SK-N-SH treated with all-trans-retinoic acid at 6 μM for 48 hours (cell line): ENCODE measurements around the gene LYRM7.
"Not testable (repeated sequence)": the region's sequence is repeated elsewhere in the genome, so short reads cannot be mapped to it uniquely, and the experiment has no call there.

ENCODE experiments used
- ATAC-seq: fragments of 200-7000 bp; cut with Tn5 transposase; 3 replicates; pipeline ENCODE4 v1.9.1; 2020; ENCODE audit warnings: mild to moderate bottlenecking, moderate library complexity
- ARNTL ChIP-seq: fragments of 450-650 bp; formaldehyde crosslinking; IDR thresholded peaks from 2 replicates; pipeline ENCODE4 v1.5.0; 2020; ENCODE audit warnings: low read depth, mild to moderate bottlenecking, moderate library complexity, borderline replicate concordance
- BACH2 ChIP-seq: fragments of 250-450 bp; sonication (Bioruptor Pico); IDR thresholded peaks from 2 replicates; pipeline ENCODE4 v1.9.0; 2021; ENCODE audit warnings: mild to moderate bottlenecking, borderline replicate concordance
- CREB5 ChIP-seq: fragments of 250-450 bp; sonication (Bioruptor Pico); IDR thresholded peaks from 2 replicates; pipeline ENCODE4 v1.5.1; 2020; ENCODE audit warnings: low read depth, mild to moderate bottlenecking, moderate library complexity
- CSDC2 ChIP-seq: fragments of 250-450 bp; sonication (Bioruptor Pico); IDR thresholded peaks from 2 replicates; pipeline ENCODE4 v1.5.0; 2020; ENCODE audit warnings: mild to moderate bottlenecking, moderate library complexity
- CSRNP3 ChIP-seq: fragments of 250-450 bp; sonication (Bioruptor Pico); IDR thresholded peaks from 2 replicates; pipeline ENCODE4 v1.5.1; 2021; ENCODE audit warnings: mild to moderate bottlenecking, moderate library complexity
- ESRRG ChIP-seq: fragments of 250-450 bp; sonication (Bioruptor Pico); IDR thresholded peaks from 2 replicates; pipeline ENCODE4 v1.6.1; 2021; ENCODE audit warnings: mild to moderate bottlenecking
- GLIS3 ChIP-seq: fragments of 250-450 bp; sonication (Bioruptor Pico); IDR thresholded peaks from 2 replicates; pipeline ENCODE4 v1.5.0; 2020; ENCODE audit warnings: mild to moderate bottlenecking, moderate library complexity
- ISL1 ChIP-seq: fragments of 250-450 bp; sonication (Bioruptor Pico); IDR thresholded peaks from 2 replicates; pipeline ENCODE4 v2.1.2; 2022; ENCODE audit warnings: mild to moderate bottlenecking, moderate library complexity
- OSR1 ChIP-seq: fragments of 250-450 bp; sonication (Bioruptor Pico); IDR thresholded peaks from 2 replicates; pipeline ENCODE4 v1.8.0; 2022; ENCODE audit warnings: moderate library complexity, mild to moderate bottlenecking, inconsistent platforms
- PATZ1 ChIP-seq: fragments of 250-450 bp; sonication (Bioruptor Pico); IDR thresholded peaks from 2 replicates; pipeline ENCODE4 v1.8.0; 2020; ENCODE audit warnings: mild to moderate bottlenecking, moderate library complexity, borderline replicate concordance
- POU6F1 ChIP-seq: fragments of 250-450 bp; sonication (Bioruptor Pico); IDR thresholded peaks from 2 replicates; pipeline ENCODE4 v1.8.0; 2021; ENCODE audit warnings: low read depth, mild to moderate bottlenecking, moderate library complexity, borderline replicate concordance
- PPARA ChIP-seq: fragments of 250-450 bp; sonication (Bioruptor Pico); IDR thresholded peaks from 2 replicates; pipeline ENCODE4 v1.5.0; 2020; ENCODE audit warnings: mild to moderate bottlenecking, borderline replicate concordance
- RARB ChIP-seq: fragments of 250-450 bp; sonication (Bioruptor Pico); IDR thresholded peaks from 2 replicates; pipeline ENCODE4 v1.8.0; 2021; ENCODE audit warnings: mild to moderate bottlenecking, moderate library complexity
- TOX ChIP-seq: fragments of 250-450 bp; sonication (Bioruptor Pico); IDR thresholded peaks from 2 replicates; pipeline ENCODE4 v1.8.0; 2021; ENCODE audit warnings: mild to moderate bottlenecking, moderate library complexity, borderline replicate concordance
- TSHZ2 ChIP-seq: fragments of 250-450 bp; sonication (Bioruptor Pico); IDR thresholded peaks from 2 replicates; pipeline ENCODE4 v1.5.0; 2020; ENCODE audit warnings: mild to moderate bottlenecking, moderate library complexity
- ZC3H10 ChIP-seq: fragments of 250-450 bp; sonication (Bioruptor Pico); IDR thresholded peaks from 2 replicates; pipeline ENCODE4 v1.5.1; 2021; ENCODE audit warnings: mild to moderate bottlenecking, moderate library complexity
- ZFP30 ChIP-seq: fragments of 450-650 bp; formaldehyde crosslinking; IDR thresholded peaks from 2 replicates; pipeline ENCODE4 v1.5.0; 2022; ENCODE audit warnings: mild to moderate bottlenecking, moderate library complexity
- ZNF565 ChIP-seq: fragments of 450-650 bp; formaldehyde crosslinking; conservative IDR thresholded peaks from 2 replicates; pipeline ENCODE4 v1.5.0; 2020; ENCODE audit warnings: low read depth, mild to moderate bottlenecking, moderate library complexity
- ZNF70 ChIP-seq: fragments of 450-650 bp; formaldehyde crosslinking; IDR thresholded peaks from 2 replicates; pipeline ENCODE4 v1.5.0; 2020; ENCODE audit warnings: mild to moderate bottlenecking, moderate library complexity
- ZNF8 ChIP-seq: fragments of 450-650 bp; formaldehyde crosslinking; IDR thresholded peaks from 2 replicates; pipeline ENCODE4 v1.5.0; 2020; ENCODE audit warnings: mild to moderate bottlenecking, moderate library complexity

Gene LYRM7

GRCh38 chr5:131185523-131186104 is 14.9 kb downstream of the LYRM7 start:
- ATAC-seq: no peak
- TF ChIP-seq CREB5 (no peak), ZNF70 (no peak), ARNTL (CRISPR knock-in tag) (no peak), ZNF8 (CRISPR knock-in tag) (no peak), CSRNP3 (CRISPR knock-in tag) (no peak), TOX (CRISPR knock-in tag) (no peak), ZC3H10 (CRISPR knock-in tag) (no peak), PPARA (CRISPR knock-in tag) (no peak), ZNF565 (CRISPR knock-in tag) (no peak), ISL1 (CRISPR knock-in tag) (no peak), RARB (CRISPR knock-in tag) (no peak), GLIS3 (no peak), POU6F1 (CRISPR knock-in tag) (no peak), BACH2 (CRISPR knock-in tag) (no peak), TSHZ2 (CRISPR knock-in tag) (no peak), PATZ1 (no peak), OSR1 (CRISPR knock-in tag) (no peak), ESRRG (CRISPR knock-in tag) (no peak), ZFP30 (CRISPR knock-in tag) (no peak), CSDC2 (no peak)

- no peak for TF ChIP-seq OSR1 (CRISPR knock-in tag)
- TF ChIP-seq BACH2 (CRISPR knock-in tag): no peak
- TF ChIP-seq ESRRG (CRISPR knock-in tag): no peak
- no peak for TF ChIP-seq ZNF565 (CRISPR knock-in tag)
- ATAC-seq: no peak
Observed at GRCh38 chr5:131186561-131187256, 16.0 kb downstream of the LYRM7 start.

- ATAC-seq: peak; percentile 74
- TF ChIP-seq ISL1 (CRISPR knock-in tag): peak; percentile 87
- TF ChIP-seq PATZ1: no peak
- no peak for TF ChIP-seq CSRNP3 (CRISPR knock-in tag)
Observed at GRCh38 chr5:131193106-131193505, 22.4 kb downstream of the LYRM7 start.

GRCh38 chr5:131193897-131194296 is 23.2 kb downstream of the LYRM7 start:
- not testable (repeated sequence) for ATAC-seq
